GM20000 (cell line): ENCODE data around the gene ANK3.
A peak's percentile ranks its signal among the peaks of the same experiment; 100 is the strongest.

Experiments
- DNase-seq: peaks from one replicate; pipeline ENCODE4 v3.0.0; 2012; ENCODE audit warnings: low spot score
- TF ChIP-seq, protein P1 (sequence below): IDR thresholded peaks from 2 replicates; pipeline ENCODE4 v1.5.1; 2012; ENCODE audit warnings: mild to moderate bottlenecking, control low read depth; ENCODE audit errors: extremely low read depth, missing control alignments

The ANK3 gene

DNA sequence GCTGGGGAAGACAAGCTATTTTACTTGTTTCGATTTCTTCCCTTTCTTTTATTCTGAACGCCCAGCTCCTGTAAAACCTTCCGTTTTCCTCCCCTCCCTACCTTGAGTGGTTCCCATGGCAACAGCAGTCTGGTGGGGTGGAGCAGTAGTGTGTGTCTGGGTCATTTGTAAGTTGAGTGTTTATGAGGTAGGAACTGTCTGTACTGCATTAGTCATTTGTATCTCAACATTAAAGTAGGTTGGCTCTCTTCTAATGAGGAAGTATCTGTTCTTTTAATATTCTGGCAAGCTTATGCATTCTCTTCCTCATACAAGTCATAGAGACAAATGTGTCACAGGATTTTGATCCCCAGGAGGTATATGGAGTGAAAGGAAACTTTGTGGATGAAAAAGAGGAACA is 398.0 kb downstream of the ANK3 start:
- peak; percentile 13 for DNase-seq

DNA sequence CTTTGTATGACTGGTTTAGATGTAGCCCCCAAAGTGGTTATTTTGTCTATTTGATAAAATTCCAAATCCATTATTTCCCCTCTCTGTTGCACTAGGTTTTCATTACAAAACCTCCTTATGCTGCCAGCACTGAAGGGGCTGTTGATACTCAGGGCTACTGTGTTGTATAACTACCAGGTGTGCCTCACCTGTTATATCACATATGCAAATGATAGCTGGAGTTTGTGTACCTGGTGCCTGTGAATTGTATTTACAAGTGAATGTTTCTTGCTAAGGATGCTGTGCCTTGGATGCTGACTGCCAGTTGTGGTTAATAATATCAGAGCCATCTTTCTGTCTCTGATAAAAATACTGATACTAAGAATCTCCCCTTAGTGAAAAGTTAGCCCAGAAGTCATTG is 398.6 kb downstream of the ANK3 start:
- TF ChIP-seq, protein P1, sequence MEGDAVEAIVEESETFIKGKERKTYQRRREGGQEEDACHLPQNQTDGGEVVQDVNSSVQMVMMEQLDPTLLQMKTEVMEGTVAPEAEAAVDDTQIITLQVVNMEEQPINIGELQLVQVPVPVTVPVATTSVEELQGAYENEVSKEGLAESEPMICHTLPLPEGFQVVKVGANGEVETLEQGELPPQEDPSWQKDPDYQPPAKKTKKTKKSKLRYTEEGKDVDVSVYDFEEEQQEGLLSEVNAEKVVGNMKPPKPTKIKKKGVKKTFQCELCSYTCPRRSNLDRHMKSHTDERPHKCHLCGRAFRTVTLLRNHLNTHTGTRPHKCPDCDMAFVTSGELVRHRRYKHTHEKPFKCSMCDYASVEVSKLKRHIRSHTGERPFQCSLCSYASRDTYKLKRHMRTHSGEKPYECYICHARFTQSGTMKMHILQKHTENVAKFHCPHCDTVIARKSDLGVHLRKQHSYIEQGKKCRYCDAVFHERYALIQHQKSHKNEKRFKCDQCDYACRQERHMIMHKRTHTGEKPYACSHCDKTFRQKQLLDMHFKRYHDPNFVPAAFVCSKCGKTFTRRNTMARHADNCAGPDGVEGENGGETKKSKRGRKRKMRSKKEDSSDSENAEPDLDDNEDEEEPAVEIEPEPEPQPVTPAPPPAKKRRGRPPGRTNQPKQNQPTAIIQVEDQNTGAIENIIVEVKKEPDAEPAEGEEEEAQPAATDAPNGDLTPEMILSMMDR: no peak
- no peak for DNase-seq

More for the DNA sequence above, 398.0 kb downstream of the ANK3 start:
- TF ChIP-seq, protein P1: no peak

DNA sequence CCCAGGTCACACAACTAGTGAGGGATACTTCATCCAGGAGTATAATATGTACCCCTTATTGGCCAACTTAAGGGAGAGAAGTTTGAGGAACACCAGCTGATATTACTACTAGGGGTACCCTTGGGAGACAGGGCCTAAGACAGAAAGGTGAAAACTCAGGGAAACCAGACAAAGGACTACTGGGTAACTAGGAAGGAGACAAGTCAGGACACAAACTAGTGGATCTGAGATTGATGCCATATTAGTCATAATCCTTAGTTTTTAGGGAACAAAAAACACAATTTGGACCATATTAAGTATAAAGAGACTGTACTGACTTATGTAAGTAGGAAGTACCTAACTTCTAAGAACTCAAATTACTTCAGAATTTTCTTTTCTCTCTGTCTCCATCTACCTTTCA is 404.0 kb downstream of the ANK3 start:
- TF ChIP-seq, protein P1: no peak

DNA sequence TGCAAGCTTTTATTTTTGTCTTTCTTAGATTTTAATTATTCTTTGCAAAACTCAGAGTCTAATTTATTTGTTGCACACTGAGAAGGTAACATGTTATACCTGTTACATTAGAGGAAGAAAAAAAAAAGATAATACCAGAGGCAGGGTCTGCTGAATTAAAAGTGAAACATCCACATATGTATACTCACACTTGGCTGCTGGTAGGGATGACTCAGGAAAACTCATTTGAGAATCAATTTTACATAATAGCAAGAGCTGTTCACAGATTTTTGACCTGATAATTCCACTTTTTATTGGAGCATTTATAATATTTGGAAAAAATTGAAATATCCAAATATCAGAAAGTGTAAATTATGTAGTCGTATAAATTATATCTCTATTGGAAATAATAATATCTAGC is 405.3 kb downstream of the ANK3 start:
- TF ChIP-seq, protein P1: no peak
- DNase-seq: no peak

More for the DNA sequence above, 404.0 kb downstream of the ANK3 start:
- DNase-seq: no peak

- TF ChIP-seq, protein P1: no peak
Measured at GRCh38 chr10:59980356-59980755, 409.3 kb downstream of the ANK3 start.

DNA sequence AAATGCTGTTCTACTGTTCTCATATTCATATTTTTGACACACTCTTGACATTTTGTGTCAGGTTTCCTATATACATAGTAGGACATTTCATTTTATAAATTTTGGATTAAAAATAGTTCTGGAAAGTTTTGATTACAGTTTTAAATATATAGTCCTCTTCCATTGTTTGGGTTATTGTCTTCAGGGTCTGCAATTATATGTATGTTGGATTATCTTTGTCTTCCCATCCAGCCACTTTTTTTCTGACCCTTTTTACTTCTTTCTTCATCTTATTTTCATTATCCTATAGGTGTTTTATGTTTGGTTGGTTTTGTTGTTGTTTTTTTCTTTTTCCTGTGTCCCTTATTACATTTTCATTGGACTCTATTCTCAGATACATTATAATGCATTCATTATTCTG is 412.2 kb downstream of the ANK3 start:
- no peak for DNase-seq

More at GRCh38 chr10:59980356-59980755, 409.3 kb downstream of the ANK3 start:
- DNase-seq: no peak

DNA sequence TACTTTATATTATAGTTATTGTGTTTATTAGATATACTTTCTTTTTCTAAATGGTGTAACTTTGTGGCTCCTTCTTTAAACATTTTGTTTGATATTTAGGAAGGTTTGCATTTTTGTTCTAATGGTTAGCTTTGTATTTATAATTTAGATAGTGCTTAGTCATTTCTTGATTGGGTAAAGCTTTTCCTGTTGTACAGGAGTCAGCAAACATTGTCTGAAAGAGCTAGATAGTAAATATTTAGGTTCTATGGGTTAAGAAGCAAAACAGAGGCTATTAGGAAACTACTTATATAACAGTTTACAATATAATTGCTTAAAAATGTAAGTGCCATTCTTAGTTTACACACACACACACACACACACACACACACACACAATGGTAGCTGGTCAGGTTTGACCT is 412.8 kb downstream of the ANK3 start:
- DNase-seq: no peak
- TF ChIP-seq, protein P1: no peak

More for the DNA sequence above, 412.2 kb downstream of the ANK3 start:
- TF ChIP-seq, protein P1: no peak
